ENCODE results near the gene DNAJB6. TPM values are rescaled to one million over a fixed set of nuclear protein-coding genes. Genes with fewer than 3 reads are reported as not detected.
"Not testable (repeated sequence)": the region's sequence is repeated elsewhere in the genome, so short reads cannot be mapped to it uniquely, and the experiment has no call there.

The DNAJB6 gene
- total RNA-seq, 2 experiments from 2014 or later = 56.4 to 65.9 TPM

- Histone ChIP-seq H4K20me1 (ENCODE audit: insufficient read depth, low read length) (no peaks in the 10 kb centered on the region), H3K9me3 (ENCODE audit: low read length) (no peaks in the 10 kb centered on the region), H2AFZ (ENCODE audit: low read length) (no peak overlapping the region), H3K36me3 (ENCODE audit: insufficient read depth, low read length) (no peaks in the 10 kb centered on the region), H3K79me2 (ENCODE audit: insufficient read depth, low read depth, low read length) (no peaks in the 10 kb centered on the region), H3K9me2 (ENCODE audit: insufficient read depth, low read length) (no peaks in the 10 kb centered on the region), H3K4me2 (ENCODE audit: low read length) (no peak overlapping the region), H3K4me1 (ENCODE audit: insufficient read depth, low read length, poor library complexity, severe bottlenecking) (peaks cover 4% of the 10 kb centered on the region), H3K27ac (ENCODE audit: low read depth, low read length, poor library complexity, severe bottlenecking) (no peak overlapping the region), H3K4me3 (ENCODE audit: low read depth, low read length, poor library complexity, severe bottlenecking) (no peak overlapping the region)
- no peak for DNase-seq (ENCODE audit: low spot score)
- ChIA-PET CTCF (ENCODE audit: unreplicated experiment) (no interaction called here), POLR2A (no interaction called here)
- no TSS peak for BruUV-seq (replicated peaks)
- intact Hi-C loops (cut with micrococcal nuclease; ENCODE audit: unreplicated experiment) = no loop called here
- TF ChIP-seq EZH2phosphoT487 (IDR thresholded peaks at IDR 0.05; ENCODE audit: borderline replicate concordance, low read depth, low read length) (no peak), CTCF (conservative IDR thresholded peaks at IDR 0.05; ENCODE audit: low read length) (no peak)
These were observed 108.6 kb downstream of the DNAJB6 start for GRCh38 chr7:157445246-157445955.

- DNase-seq (ENCODE audit: low spot score) = no peak
- intact Hi-C loops (cut with micrococcal nuclease; ENCODE audit: unreplicated experiment) = no loop called here
- H2AFZ ChIP-seq (ENCODE audit: low read length) = no peak overlapping the region
- H3K4me1 ChIP-seq (ENCODE audit: insufficient read depth, low read length, poor library complexity, severe bottlenecking) = peaks cover under 1% of the 10 kb centered on the region
- H3K4me2 ChIP-seq (ENCODE audit: low read length) = no peak overlapping the region
- H3K9me3 ChIP-seq (ENCODE audit: low read length) = no peaks in the 10 kb centered on the region
- no peaks in the 10 kb centered on the region for H3K36me3 ChIP-seq (ENCODE audit: insufficient read depth, low read length)
- ChIA-PET CTCF (ENCODE audit: unreplicated experiment) (no interaction called here), POLR2A (no interaction called here)
- no TSS peak for BruUV-seq (replicated peaks)
- H3K27ac ChIP-seq (ENCODE audit: low read depth, low read length, poor library complexity, severe bottlenecking) = no peak overlapping the region
- no peak overlapping the region for H3K4me3 ChIP-seq (ENCODE audit: low read depth, low read length, poor library complexity, severe bottlenecking)
- H4K20me1 ChIP-seq (ENCODE audit: insufficient read depth, low read length) = no peaks in the 10 kb centered on the region
- H3K79me2 ChIP-seq (ENCODE audit: insufficient read depth, low read depth, low read length) = no peaks in the 10 kb centered on the region
- no peaks in the 10 kb centered on the region for H3K9me2 ChIP-seq (ENCODE audit: insufficient read depth, low read length)
- TF ChIP-seq EZH2phosphoT487 (IDR thresholded peaks at IDR 0.05; ENCODE audit: borderline replicate concordance, low read depth, low read length) = no peak
- TF ChIP-seq CTCF (conservative IDR thresholded peaks at IDR 0.05; ENCODE audit: low read length) = no peak
These were observed 109.1 kb downstream of the DNAJB6 start for GRCh38 chr7:157445956-157446295.

GRCh38 chr7:157446322-157446721 lies 109.5 kb downstream of the DNAJB6 start:
- Histone ChIP-seq H3K27ac (ENCODE audit: low read depth, low read length, poor library complexity, severe bottlenecking) (no peak overlapping the region), H3K36me3 (ENCODE audit: insufficient read depth, low read length) (no peaks in the 10 kb centered on the region), H4K20me1 (ENCODE audit: insufficient read depth, low read length) (no peaks in the 10 kb centered on the region), H3K9me3 (ENCODE audit: low read length) (no peaks in the 10 kb centered on the region), H3K9me2 (ENCODE audit: insufficient read depth, low read length) (no peaks in the 10 kb centered on the region), H2AFZ (ENCODE audit: low read length) (no peak overlapping the region), H3K4me2 (ENCODE audit: low read length) (no peak overlapping the region), H3K4me3 (ENCODE audit: low read depth, low read length, poor library complexity, severe bottlenecking) (no peak overlapping the region), H3K4me1 (ENCODE audit: insufficient read depth, low read length, poor library complexity, severe bottlenecking) (no peaks in the 10 kb centered on the region), H3K79me2 (ENCODE audit: insufficient read depth, low read depth, low read length) (no peaks in the 10 kb centered on the region)
- CTCF ChIA-PET (ENCODE audit: unreplicated experiment) = no interaction called here
- DNase-seq (ENCODE audit: low spot score) = no peak
- POLR2A ChIA-PET = no interaction called here
- BruUV-seq (replicated peaks) = no TSS peak
- intact Hi-C loops (cut with micrococcal nuclease; ENCODE audit: unreplicated experiment) = no loop called here
- no peak for TF ChIP-seq CTCF (conservative IDR thresholded peaks at IDR 0.05; ENCODE audit: low read length)
- TF ChIP-seq EZH2phosphoT487 (IDR thresholded peaks at IDR 0.05; ENCODE audit: borderline replicate concordance, low read depth, low read length) = no peak

GRCh38 chr7:157454003-157454402 lies 117.2 kb downstream of the DNAJB6 start:
- H3K9me2 ChIP-seq (ENCODE audit: insufficient read depth, low read length); H2AFZ ChIP-seq (ENCODE audit: low read length); H3K9me3 ChIP-seq (ENCODE audit: low read length); H3K36me3 ChIP-seq (ENCODE audit: insufficient read depth, low read length); H3K79me2 ChIP-seq (ENCODE audit: insufficient read depth, low read depth, low read length); H3K27ac ChIP-seq (ENCODE audit: low read depth, low read length, poor library complexity, severe bottlenecking); BruUV-seq (replicated peaks); H3K4me3 ChIP-seq (ENCODE audit: low read depth, low read length, poor library complexity, severe bottlenecking); DNase-seq (ENCODE audit: low spot score); intact Hi-C loops (cut with micrococcal nuclease; ENCODE audit: unreplicated experiment); H3K4me1 ChIP-seq (ENCODE audit: insufficient read depth, low read length, poor library complexity, severe bottlenecking); POLR2A ChIA-PET; H4K20me1 ChIP-seq (ENCODE audit: insufficient read depth, low read length); CTCF ChIA-PET (ENCODE audit: unreplicated experiment); H3K4me2 ChIP-seq (ENCODE audit: low read length): not testable (repeated sequence)
